Stimulated activated CD8-positive, alpha-beta memory T cell treated with anti-CD3 and anti-CD28 coated beads, Interleukin-4, amount 100 ng/mL, for 4 hours (primary cell): ENCODE measurements around the gene MAP4K4.
"Not testable (repeated sequence)": the region's sequence is repeated elsewhere in the genome, so short reads cannot be mapped to it uniquely, and the experiment has no call there.

Experiments used
- DNase-seq, 2 donors: peaks; one replicate each; pipeline ENCODE4 v3.0.0-alpha.2; 2020; ENCODE audit warnings: low read depth in 2 of 2, low spot score in 1 of 2

Gene MAP4K4

DNA sequence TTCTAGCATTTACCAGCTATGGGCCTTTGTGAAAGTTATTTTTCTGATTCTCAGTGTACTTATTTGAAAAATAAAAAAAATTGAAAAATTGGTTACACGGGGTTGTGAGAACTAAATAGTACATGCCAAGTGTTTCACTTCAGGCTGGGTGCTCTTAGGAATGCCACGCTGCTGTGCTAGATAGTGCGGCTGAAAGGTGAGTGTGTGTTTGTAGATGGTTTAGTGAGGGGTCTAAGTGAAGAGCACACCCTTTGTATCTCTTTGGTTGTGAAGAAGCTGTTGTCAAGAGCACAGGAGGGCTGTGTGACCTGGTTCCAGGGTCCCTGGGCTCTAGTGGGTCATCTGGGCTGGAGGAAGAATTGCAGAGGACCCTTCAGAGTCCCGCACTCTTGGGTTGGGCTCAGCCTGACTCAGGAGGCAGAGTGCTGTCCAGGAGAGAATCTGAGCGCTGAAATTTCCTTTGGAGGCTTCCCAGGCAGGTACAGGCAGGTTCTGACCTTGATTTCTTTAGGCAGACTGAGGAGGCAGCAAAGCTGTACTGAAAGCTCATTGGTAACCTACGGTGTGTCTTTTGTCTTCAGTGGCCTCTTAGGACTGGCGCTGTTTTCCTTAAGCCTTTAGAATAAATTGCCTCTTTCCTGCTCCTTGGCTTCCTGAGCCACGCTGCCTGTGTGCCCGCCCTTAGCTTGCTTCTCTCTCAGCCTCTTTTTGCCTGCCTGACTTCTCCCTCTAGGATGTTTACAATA is 44.4 kb downstream of the MAP4K4 start:
- no peak for DNase-seq

GRCh38 chr2:101742547-101742946 is 45.0 kb downstream of the MAP4K4 start:
- no peak for DNase-seq

- DNase-seq: no peak
Observed at GRCh38 chr2:101743288-101743687, 45.8 kb downstream of the MAP4K4 start.

GRCh38 chr2:101744832-101745231 is 47.3 kb downstream of the MAP4K4 start:
- no peak for DNase-seq

GRCh38 chr2:101745711-101746694 is 48.5 kb downstream of the MAP4K4 start:
- DNase-seq: no peak

DNA sequence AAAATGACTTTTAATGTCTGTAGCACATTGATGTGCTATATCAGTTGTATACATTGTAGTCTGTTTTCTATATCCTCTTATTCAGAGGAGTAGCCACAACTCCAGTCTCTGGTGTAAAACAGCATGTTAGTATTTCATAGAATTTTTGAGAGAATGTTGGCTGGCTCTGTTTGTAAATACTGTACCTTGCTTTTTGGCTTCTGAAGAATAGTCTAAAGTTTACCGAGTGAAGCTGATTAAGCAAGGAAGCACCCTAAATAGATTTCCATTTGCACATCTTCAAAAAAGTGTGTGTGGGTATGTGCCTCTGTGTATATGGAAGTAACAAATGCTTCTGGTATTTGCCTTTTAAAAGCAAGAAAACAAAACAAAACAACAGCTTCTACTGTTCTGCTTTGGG is 50.5 kb downstream of the MAP4K4 start:
- DNase-seq: no peak

DNA sequence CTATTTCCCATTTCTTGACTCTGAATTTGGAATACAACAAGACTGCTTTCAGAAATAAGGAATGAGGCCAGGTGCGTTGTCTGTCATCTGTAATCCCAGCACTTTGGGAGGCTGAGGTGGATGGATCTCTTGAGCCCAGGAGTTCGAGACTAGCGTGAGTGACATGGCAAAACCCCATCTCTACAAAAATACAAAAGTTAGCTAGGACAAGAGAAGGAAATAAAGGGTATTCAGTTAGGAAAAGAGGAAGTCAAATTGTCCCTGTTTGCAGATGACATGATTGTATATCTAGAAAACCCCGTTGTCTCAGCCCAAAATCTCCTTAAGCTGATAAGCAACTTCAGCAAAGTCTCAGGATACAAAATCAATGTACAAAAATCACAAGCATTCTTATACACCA is 51.0 kb downstream of the MAP4K4 start:
- DNase-seq: not testable (repeated sequence)

DNA sequence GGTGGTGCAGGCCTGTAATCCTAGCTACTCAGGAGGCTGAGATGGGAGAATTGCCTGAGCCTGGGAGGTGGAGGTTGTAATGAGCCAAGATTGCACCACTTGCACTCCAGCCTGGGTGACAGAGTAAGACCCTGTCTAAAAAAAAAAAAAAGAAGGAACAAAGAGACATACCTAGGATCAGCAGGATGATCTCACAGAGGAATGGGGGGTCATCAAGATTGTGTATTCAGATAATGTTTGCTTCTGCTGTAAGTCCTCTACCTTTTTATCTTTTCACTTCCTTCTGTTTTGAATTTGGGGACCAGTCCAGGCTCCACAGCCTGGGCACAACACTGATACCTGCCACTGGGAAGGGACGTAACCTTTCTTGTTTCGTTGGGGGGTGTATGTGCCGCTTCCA is 53.2 kb downstream of the MAP4K4 start:
- DNase-seq: no peak

GRCh38 chr2:101751276-101751815 is 53.8 kb downstream of the MAP4K4 start:
- DNase-seq: no peak

GRCh38 chr2:101751875-101752619 is 54.5 kb downstream of the MAP4K4 start:
- DNase-seq: no peak

DNA sequence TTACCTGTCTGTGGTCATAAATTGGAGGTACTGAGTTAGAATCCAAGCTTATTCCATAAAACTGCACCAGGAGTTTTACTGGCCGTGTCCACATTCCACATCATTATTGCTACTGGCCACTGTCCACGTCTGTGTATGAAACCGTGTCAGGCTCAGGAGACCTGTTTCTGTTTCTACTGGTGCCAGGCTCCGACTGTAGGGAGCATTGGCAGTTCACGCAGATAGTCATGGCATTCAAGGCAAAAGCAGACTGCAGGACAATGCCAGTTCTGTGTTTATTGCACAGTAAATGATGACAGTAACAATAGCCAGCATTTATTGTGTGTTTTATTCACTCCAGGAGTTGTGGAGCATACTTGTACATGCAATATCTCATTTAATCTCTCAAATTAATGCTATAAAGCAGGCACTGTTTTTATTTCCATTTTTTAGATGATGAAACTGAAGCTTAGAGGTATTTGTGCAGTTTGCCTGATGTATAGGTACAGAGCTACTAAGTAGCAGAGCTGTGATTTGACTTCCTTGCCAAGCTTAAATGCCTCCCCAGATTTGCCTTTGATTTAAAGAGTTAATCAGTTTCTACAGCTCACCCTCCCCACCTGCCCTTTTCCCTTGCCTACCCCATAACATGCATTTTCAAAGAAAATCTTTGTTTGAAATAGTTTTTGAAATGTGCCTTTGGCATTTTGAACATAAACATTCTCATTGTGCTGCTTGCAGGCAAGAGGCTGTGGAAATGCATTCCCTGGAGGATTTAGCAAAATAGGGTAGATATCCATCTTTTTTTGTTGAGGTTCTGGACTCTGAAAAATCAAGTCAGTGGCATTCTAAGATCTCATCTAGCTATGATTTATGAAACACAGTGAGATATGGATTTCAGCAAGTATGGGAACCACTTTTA is 55.5 kb downstream of the MAP4K4 start:
- no peak for DNase-seq

- no peak for DNase-seq
Observed at GRCh38 chr2:101753720-101754490, 56.4 kb downstream of the MAP4K4 start.

DNA sequence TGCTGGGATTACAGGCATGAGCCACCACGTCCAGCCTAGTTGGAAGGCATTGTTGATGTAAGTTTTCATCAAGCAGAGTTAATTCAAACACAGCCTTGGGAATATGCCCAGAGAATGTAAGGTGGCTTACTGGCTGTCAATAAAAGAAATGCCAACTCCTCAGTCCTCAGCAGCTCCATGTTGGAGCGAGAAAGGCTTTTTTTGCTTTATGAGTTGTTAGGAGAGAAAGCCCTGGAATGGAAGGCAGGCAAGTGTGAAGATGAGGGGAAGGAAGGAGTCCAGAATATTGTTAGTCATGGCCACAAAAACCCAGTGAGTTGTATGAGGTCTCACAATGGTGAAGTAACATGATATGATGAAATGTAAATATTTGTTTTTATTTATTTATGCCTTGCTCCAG is 57.1 kb downstream of the MAP4K4 start:
- DNase-seq: no peak

- DNase-seq: no peak
Observed at GRCh38 chr2:101756266-101756665, 58.8 kb downstream of the MAP4K4 start.

- no peak for DNase-seq
Observed at GRCh38 chr2:101758001-101758400, 60.5 kb downstream of the MAP4K4 start.

GRCh38 chr2:101759162-101759561 is 61.7 kb downstream of the MAP4K4 start:
- no peak for DNase-seq

GRCh38 chr2:101762451-101763171 is 65.1 kb downstream of the MAP4K4 start:
- no peak for DNase-seq

DNA sequence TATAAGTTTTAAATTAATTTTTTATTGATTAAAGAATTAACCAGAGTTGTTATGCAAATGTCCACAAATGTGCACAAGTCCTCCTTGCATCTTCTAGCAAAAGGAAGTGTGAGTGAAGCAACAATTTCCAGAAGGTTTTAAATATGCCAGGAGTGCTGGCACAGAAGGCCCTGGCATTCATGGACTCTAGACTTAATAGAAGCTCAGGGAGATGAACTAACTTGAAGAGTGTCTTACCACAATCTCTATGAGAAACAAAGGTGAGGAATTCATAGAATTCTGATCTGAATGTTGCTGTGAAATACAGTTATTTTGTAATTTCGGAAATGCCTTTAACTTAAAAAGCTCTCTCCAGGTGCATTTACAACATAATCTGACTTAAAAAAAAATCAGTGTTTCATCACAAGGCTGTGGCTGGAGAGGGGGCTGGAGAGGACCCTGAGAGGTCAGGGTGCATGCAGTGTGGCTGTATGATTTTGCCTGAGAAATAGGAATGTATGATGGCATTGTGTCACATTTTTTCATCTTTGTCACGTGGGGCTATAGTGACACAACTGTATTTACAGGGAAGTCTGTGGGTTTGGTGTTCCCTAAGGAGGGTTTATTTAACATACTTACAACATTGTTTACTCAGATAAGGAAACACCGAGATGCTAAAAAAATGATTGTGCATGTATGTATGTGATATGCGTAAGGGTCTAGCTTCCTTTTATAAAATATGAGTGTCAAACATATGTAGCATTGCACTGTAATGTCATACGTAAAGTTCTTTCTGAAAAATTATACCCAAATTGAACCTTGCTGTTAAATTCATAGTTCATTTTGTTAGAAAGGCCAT is 66.2 kb downstream of the MAP4K4 start:
- no peak for DNase-seq
